Measurements from ENCODE around the gene DPH2.

DPH2 gene

GRCh38 chr1:43984855-43985254, 15.0 kb downstream of the DPH2 start:
- ATAC-seq, result no peak

GRCh38 chr1:43985984-43986595, 16.3 kb downstream of the DPH2 start:
- TF ChIP-seq CREB5 (CRISPR knock-in tag; IDR thresholded peaks at IDR 0.05; ENCODE audit: low read depth) (no peak), CSRNP3 (CRISPR knock-in tag; IDR thresholded peaks at IDR 0.05) (no peak), TOX (CRISPR knock-in tag; IDR thresholded peaks at IDR 0.05; ENCODE audit: borderline replicate concordance) (no peak), ZNF70 (CRISPR knock-in tag; IDR thresholded peaks at IDR 0.05) (no peak), ZC3H10 (CRISPR knock-in tag; IDR thresholded peaks at IDR 0.05) (no peak), ESRRG (CRISPR knock-in tag; IDR thresholded peaks at IDR 0.05) (no peak), PPARA (CRISPR knock-in tag; IDR thresholded peaks at IDR 0.05; ENCODE audit: borderline replicate concordance) (no peak), POU6F1 (CRISPR knock-in tag; IDR thresholded peaks at IDR 0.05; ENCODE audit: borderline replicate concordance, low read depth) (no peak), ZFP30 (CRISPR knock-in tag; IDR thresholded peaks at IDR 0.05) (no peak), RARB (CRISPR knock-in tag; IDR thresholded peaks at IDR 0.05) (no peak)
- no peak for ATAC-seq

More at GRCh38 chr1:43984855-43985254, 15.0 kb downstream of the DPH2 start:
- TF ChIP-seq ZC3H10 (CRISPR knock-in tag; IDR thresholded peaks at IDR 0.05) (no peak), CSDC2 (CRISPR knock-in tag; IDR thresholded peaks at IDR 0.05) (no peak), ZFP3 (CRISPR knock-in tag; IDR thresholded peaks at IDR 0.05) (no peak), PATZ1 (CRISPR knock-in tag; IDR thresholded peaks at IDR 0.05; ENCODE audit: borderline replicate concordance) (no peak), ARNTL (CRISPR knock-in tag; IDR thresholded peaks at IDR 0.05; ENCODE audit: borderline replicate concordance, low read depth) (no peak), PPARA (CRISPR knock-in tag; IDR thresholded peaks at IDR 0.05; ENCODE audit: borderline replicate concordance) (no peak), GLIS3 (CRISPR knock-in tag; IDR thresholded peaks at IDR 0.05) (no peak), OSR1 (CRISPR knock-in tag; IDR thresholded peaks at IDR 0.05) (no peak), TSHZ2 (CRISPR knock-in tag; IDR thresholded peaks at IDR 0.05) (no peak), ZNF8 (CRISPR knock-in tag; IDR thresholded peaks at IDR 0.05) (no peak), ZNF565 (CRISPR knock-in tag; conservative IDR thresholded peaks at IDR 0.05; ENCODE audit: low read depth) (no peak)

- TF ChIP-seq RARB (CRISPR knock-in tag; IDR thresholded peaks at IDR 0.05) (no peak), CSRNP3 (CRISPR knock-in tag; IDR thresholded peaks at IDR 0.05) (no peak)
- no peak for ATAC-seq
Measured at GRCh38 chr1:43986712-43987111, 16.9 kb downstream of the DPH2 start.
